ENCODE data around the gene NEK6. TPM values are rescaled to one million over a fixed set of nuclear protein-coding genes. Genes with fewer than 3 reads are reported as not detected.

NEK6 gene
- total RNA-seq, 1 experiment from 2014 or later = 21.1 TPM

GRCh38 chr9:124349267-124349666, 91.5 kb downstream of the NEK6 start:
- Histone ChIP-seq H3K4me3 (ENCODE audit: low read length) (no peak overlapping the region), H3K9me2 (replicated peaks; ENCODE audit: low read length) (no peaks in the 10 kb centered on the region), H3K4me1 (ENCODE audit: insufficient read depth, low read length) (no peaks in the 10 kb centered on the region), H3K4me2 (ENCODE audit: low read length) (no peak overlapping the region), H4K20me1 (ENCODE audit: low read length) (no peaks in the 10 kb centered on the region), H3K36me3 (ENCODE audit: low read depth, low read length) (peaks cover 33% of the 10 kb centered on the region; the same call in 1 of the 2 replicates), H3K79me2 (ENCODE audit: low read length) (no peaks in the 10 kb centered on the region), H3K9me3 (ENCODE audit: low read length) (no peaks in the 10 kb centered on the region), H3K9ac (ENCODE audit: low read length) (no peak overlapping the region), H2AFZ (ENCODE audit: low read length) (no peak overlapping the region), H3F3A (ENCODE audit: low read length, unreplicated experiment) (no peaks in the 10 kb centered on the region), H3K27ac (ENCODE audit: low read length) (no peak overlapping the region), H3K27me3 (ENCODE audit: low read length) (no peaks in the 10 kb centered on the region)
- CTCF ChIA-PET = no interaction called here
- intact Hi-C loops (cut with micrococcal nuclease) = no loop called here
- no TSS peak for BruUV-seq (replicated peaks)
- ATAC-seq (no peak), DNase-seq (no peak)
- TF ChIP-seq EZH2phosphoT487 (IDR thresholded peaks at IDR 0.05; ENCODE audit: borderline replicate concordance, low read length) (no peak), EZH2 (IDR thresholded peaks at IDR 0.05; ENCODE audit: low read length, unreplicated experiment) (no peak), CTCF (conservative IDR thresholded peaks at IDR 0.05; ENCODE audit: low read depth, low read length) (no peak)
- POLR2A ChIA-PET (ENCODE audit: unreplicated experiment) = no interaction called here

GRCh38 chr9:124349675-124350493, 92.1 kb downstream of the NEK6 start:
- Histone ChIP-seq H3K9ac (ENCODE audit: low read length) (no peak overlapping the region), H3K9me3 (ENCODE audit: low read length) (no peaks in the 10 kb centered on the region), H4K20me1 (ENCODE audit: low read length) (0 out of 2 replicates have a peak, but pooled peaks cover under 1% of the 10 kb centered on the region), H3F3A (ENCODE audit: low read length, unreplicated experiment) (no peaks in the 10 kb centered on the region), H3K36me3 (ENCODE audit: low read depth, low read length) (peaks cover 33% of the 10 kb centered on the region; the same call in 1 of the 2 replicates), H3K4me3 (ENCODE audit: low read length) (no peak overlapping the region), H3K9me2 (replicated peaks; ENCODE audit: low read length) (no peaks in the 10 kb centered on the region), H3K27ac (ENCODE audit: low read length) (no peak overlapping the region), H3K4me1 (ENCODE audit: insufficient read depth, low read length) (no peaks in the 10 kb centered on the region), H2AFZ (ENCODE audit: low read length) (no peak overlapping the region), H3K27me3 (ENCODE audit: low read length) (no peaks in the 10 kb centered on the region), H3K79me2 (ENCODE audit: low read length) (no peaks in the 10 kb centered on the region), H3K4me2 (ENCODE audit: low read length) (no peak overlapping the region)
- TF ChIP-seq EZH2 (IDR thresholded peaks at IDR 0.05; ENCODE audit: low read length, unreplicated experiment) (no peak), EZH2phosphoT487 (IDR thresholded peaks at IDR 0.05; ENCODE audit: borderline replicate concordance, low read length) (no peak)
- CTCF ChIA-PET = no interaction called here
- POLR2A ChIA-PET (ENCODE audit: unreplicated experiment) = no interaction called here
- no TSS peak for BruUV-seq (replicated peaks)
- ATAC-seq (no peak), DNase-seq (no peak)
- intact Hi-C loops (cut with micrococcal nuclease) = no loop called here

GRCh38 chr9:124350494-124351263, 92.9 kb downstream of the NEK6 start:
- no peak for TF ChIP-seq EZH2 (IDR thresholded peaks at IDR 0.05; ENCODE audit: low read length, unreplicated experiment)
- TF ChIP-seq CTCF (conservative IDR thresholded peaks at IDR 0.05; ENCODE audit: low read depth, low read length) = no peak
- TF ChIP-seq EZH2phosphoT487 (IDR thresholded peaks at IDR 0.05; ENCODE audit: borderline replicate concordance, low read length) = no peak
- Histone ChIP-seq H3K9me3 (ENCODE audit: low read length) (no peaks in the 10 kb centered on the region), H2AFZ (ENCODE audit: low read length) (no peak overlapping the region), H3K9me2 (replicated peaks; ENCODE audit: low read length) (no peaks in the 10 kb centered on the region), H3K9ac (ENCODE audit: low read length) (no peak overlapping the region), H3K4me2 (ENCODE audit: low read length) (no peak overlapping the region), H3K36me3 (ENCODE audit: low read depth, low read length) (peaks cover 35% of the 10 kb centered on the region; the same call in 1 of the 2 replicates), H3K27ac (ENCODE audit: low read length) (no peak overlapping the region), H3K4me3 (ENCODE audit: low read length) (no peak overlapping the region), H4K20me1 (ENCODE audit: low read length) (0 out of 2 replicates have a peak, but pooled peaks cover 6% of the 10 kb centered on the region), H3K4me1 (ENCODE audit: insufficient read depth, low read length) (no peaks in the 10 kb centered on the region), H3F3A (ENCODE audit: low read length, unreplicated experiment) (no peaks in the 10 kb centered on the region), H3K79me2 (ENCODE audit: low read length) (0 out of 2 replicates have a peak, but pooled peaks cover 4% of the 10 kb centered on the region), H3K27me3 (ENCODE audit: low read length) (no peaks in the 10 kb centered on the region)
- ATAC-seq (no peak), DNase-seq (no peak)
- no TSS peak for BruUV-seq (replicated peaks)
- POLR2A ChIA-PET (ENCODE audit: unreplicated experiment) = no interaction called here
- CTCF ChIA-PET = no interaction called here
- intact Hi-C loops (cut with micrococcal nuclease) = no loop called here
